Left ventricle myocardium superior (tissue), 1 donor: ENCODE results near the gene TANGO2. TPM values are rescaled to one million over a fixed set of nuclear protein-coding genes. Genes with fewer than 3 reads are reported as not detected.

Source experiments
- ATAC-seq: fragments of 200-7000 bp; cut with Tn5 transposase; one replicate; pipeline ENCODE4 v1.9.1; 2020; ENCODE audit warnings: mild to moderate bottlenecking, moderate library complexity
- DNase-seq: peaks from one replicate; pipeline ENCODE4 v3.0.0-alpha.2; 2020
- intact Hi-C: fragments of 100-400 bp; cut with micrococcal nuclease; formaldehyde crosslinking; loops from one replicate; pipeline ENCODE4 v1.11.0; 2022
- total RNA-seq: library from RNA; stranded (reverse); fragmentation: NEBNext Ultra II Directional; extraction: Animal tissue kit (Norgen Biotek cat#: 25700); gene quantifications from one replicate; pipeline ENCODE4 v1.2.1, GENCODE V29; 2021
- donor health status: DM: no; HTN: yes; CAD: no; lungs with severe emphysema.

The TANGO2 gene
- total RNA-seq, 1 donor from 2014 or later = 71.5 TPM

- ATAC-seq = no peak
- DNase-seq = peak; percentile 5
- intact Hi-C loops = no loop called here
Observed at GRCh38 chr22:19992481-19992911, 28.4 kb upstream of the TANGO2 start.

DNA sequence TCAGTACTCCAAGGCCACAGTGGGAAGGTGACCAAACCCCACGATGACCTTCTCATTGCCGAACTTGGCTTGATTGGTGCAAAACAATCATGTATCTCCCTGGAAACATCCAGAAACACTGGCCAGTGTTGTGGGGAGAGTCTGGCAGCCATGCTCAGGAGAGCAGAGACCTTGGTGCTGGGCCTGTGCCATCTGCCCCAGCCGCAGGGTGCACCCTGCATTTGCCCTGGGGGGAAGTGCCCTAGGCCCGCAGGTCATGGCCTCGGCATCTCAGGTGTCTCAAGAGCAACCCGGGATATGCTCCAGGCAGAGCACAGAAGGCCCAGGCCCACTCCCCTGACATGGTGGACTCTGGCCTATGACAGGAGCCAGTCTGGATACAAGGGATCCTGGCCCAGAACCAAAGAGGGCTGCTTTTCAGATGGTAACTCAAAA, 28.0 kb upstream of the TANGO2 start:
- ATAC-seq (peak; percentile 39), DNase-seq (peak; percentile 38)
- intact Hi-C loops = no loop called here

GRCh38 chr22:19993926-19994325, 27.0 kb upstream of the TANGO2 start:
- ATAC-seq (no peak), DNase-seq (no peak)
- intact Hi-C loops = no loop called here

DNA sequence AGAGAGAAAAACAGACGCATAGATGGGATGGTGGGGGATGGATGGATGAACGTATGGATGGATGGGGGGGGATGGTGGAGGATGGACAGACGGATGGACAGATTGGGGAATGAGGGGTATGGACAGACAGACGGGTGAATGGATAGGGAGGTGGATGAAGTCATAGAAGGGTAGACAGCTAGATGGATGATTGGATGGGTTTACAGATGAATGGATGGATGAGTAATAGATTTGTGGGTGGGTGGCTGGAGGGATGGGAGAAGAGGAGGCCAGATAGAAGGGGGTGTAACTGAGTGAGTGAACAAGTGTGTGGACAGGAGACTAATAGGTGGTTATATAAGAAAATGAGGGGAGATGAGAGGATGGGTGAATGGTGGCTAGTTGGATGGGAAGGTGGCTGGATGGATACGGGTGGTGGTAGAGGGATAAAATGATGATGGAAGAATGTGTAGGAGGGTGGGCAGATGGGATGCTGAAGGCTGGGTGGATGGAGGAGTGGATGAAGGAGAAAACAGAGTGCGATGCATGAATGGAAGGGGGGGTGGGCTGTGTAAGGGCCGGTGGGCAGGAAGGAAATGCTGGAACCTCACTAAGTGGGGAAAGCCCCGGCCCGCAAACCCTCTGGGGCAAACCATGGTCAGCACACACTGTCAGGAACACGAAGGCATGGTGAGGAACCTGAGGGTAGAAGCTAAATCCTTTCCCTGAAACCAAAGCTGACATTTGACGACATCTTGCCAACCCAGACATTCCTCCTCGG, 25.9 kb upstream of the TANGO2 start:
- no peak for ATAC-seq
- DNase-seq = peak; percentile 19
- intact Hi-C loops = no loop called here

DNA sequence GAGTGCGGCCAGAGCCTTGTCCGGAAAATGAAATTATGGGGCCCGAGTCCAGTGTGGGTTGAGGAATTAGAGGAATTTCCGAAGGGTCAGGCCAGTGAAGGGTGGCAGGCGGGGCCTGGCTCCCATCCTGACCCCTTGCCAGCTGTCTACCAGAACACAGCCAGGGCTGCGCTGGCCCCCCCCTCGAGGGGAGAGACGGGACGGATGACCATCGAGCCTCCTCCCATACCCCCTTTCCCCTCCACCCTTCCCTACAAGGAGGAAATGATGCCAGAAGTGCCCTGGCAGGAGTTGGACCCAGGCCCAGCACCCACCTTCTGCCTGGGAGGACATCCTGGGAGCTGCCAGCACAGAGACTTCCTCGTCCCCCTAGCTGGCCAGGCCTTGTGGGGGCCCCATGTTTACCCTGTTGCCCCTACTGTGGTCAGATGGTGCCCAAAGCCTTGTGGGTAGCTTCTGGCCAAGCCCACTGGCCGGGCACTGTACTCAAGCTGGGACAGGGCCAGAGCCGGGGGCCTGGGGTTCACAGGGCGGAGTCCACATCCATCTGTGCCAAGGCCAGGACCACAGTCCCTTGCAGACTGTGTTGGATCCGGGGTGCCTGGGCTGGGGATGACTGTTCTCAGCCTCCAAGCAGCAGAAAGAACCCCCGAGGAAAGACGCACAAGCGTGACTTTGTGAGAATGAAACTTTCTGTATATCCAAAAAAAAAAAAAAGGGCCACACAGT, 25.1 kb upstream of the TANGO2 start:
- no peak for ATAC-seq
- DNase-seq = peak; percentile 28
- intact Hi-C loops = no loop called here

- intact Hi-C loops = no loop called here
- ATAC-seq (no peak), DNase-seq (peak; percentile 16)
Observed at GRCh38 chr22:19996694-19997384, 24.1 kb upstream of the TANGO2 start.

GRCh38 chr22:19997561-19998231, 23.2 kb upstream of the TANGO2 start:
- ATAC-seq (no peak), DNase-seq (peak; percentile 18)
- intact Hi-C loops = no loop called here

GRCh38 chr22:19998232-19998951, 22.5 kb upstream of the TANGO2 start:
- intact Hi-C loops = no loop called here
- no peak for ATAC-seq
- peak; percentile 26 for DNase-seq

DNA sequence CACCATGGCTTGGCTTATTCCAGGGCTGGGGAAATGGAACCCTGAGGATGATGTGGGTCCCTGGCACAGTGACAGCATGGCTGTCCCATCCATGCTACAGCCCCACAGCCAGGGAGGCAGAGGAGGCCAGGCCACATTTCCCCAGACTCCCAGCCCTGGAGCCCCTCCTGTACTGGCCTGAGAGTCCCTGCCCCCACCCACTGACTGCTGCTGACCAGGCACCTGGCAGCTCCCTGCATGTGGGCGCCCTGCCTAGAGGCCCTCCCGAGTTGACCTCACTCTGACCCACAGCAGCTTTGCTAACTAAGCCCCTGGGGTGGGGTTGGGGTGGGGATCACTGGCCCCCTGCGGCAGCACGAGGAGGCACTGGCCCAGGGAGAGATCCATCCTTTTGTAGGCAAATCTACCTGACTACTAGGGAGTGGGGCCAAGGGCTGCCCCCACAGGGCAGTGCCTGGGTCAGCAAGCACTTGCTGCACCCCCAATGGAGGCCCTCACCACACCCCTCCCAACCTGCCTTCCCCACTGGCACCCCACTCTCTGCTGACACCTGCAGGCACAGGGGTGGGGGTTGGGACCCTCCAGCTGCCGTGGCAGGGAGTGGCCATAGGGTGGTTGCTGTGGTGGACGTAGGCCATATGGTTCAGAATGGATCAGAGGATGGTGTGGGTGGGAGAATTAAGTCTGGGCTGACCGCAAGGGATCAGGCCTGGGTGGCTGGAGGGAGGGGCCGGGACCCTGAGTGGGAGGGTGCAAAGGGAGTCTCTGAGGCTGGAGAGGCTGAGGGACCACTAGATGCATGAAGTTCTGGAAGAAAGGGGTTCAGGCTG, 21.7 kb upstream of the TANGO2 start:
- ATAC-seq (peak; percentile 36), DNase-seq (peak; percentile 48)
- intact Hi-C loops = no loop called here

DNA sequence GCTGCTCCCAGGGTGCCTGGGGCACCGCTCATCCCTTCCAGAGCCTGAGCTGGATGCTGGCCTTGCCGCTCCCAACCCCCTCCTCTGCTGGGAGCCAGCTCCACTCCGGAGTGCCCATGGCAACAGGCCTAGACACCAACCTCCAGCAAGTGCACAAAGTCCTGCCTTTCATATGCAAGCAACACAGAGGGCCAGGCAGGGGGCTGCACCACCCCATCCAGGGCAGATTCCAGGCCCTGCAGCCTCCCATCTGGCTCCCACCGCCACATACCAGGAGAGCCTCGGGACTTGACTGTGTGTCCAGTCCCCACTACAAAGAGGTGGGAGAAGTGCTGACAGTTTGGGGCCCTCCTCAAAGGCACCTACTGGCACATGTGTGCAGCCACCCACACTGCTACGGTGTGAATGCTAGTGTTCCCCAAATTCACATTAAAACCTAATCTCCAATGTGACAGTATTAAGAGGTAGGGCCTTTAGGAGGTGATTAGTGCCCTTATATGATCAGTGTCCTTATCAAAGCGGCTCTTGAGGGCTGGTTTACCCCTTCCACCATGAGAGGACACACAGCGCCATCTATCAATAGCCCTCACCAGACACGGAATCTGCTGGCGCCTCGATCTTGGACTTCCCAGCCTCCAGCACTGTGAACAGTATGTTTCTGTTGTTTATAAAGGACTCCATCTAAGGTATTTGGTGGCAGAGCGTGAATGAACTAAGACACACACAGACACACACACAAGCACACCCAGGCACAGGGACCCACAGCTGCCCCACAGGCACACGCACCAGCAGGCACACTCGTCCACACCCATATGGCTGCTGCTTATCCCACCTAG, 20.4 kb upstream of the TANGO2 start:
- DNase-seq (peak; percentile 79), ATAC-seq (peak; percentile 86)
- intact Hi-C loops = no loop called here

DNA sequence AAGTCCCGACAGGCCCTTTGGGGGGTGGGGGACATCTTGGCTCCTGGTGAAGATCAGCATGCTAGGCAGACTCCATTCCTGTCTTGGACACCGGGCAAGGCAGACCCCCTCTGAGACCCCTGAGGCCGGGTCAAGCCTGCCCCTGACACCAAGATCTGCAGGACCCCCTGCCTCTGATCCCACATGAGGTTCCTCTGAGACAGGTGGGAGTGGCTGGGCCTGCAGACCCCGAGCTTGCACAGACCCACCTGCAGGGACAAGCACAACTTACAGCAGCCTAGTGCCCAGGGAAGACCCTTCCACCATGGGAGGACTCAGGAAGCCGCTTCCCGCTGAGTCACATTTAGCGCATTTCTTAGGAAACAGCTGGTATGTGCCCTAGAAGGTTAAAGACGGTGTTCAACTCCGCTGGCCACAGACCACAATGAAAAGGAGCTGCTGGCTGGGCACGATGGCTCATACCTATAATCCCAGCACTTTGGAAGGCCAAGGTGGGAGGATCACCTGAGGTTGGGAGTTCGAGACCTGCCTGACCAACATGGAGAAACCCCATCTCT, 19.8 kb upstream of the TANGO2 start:
- DNase-seq (no peak), ATAC-seq (no peak)
- intact Hi-C loops = no loop called here

- ATAC-seq = peak; percentile 31
- DNase-seq = peak; percentile 30
- intact Hi-C loops = no loop called here
Observed at GRCh38 chr22:20002128-20002527, 18.8 kb upstream of the TANGO2 start.

- no peak for ATAC-seq
- intact Hi-C loops = no loop called here
- DNase-seq = no peak
Observed at GRCh38 chr22:20002636-20003035, 18.3 kb upstream of the TANGO2 start.

- intact Hi-C loops = no loop called here
- ATAC-seq = no peak
Observed at GRCh38 chr22:20003304-20003703, 17.6 kb upstream of the TANGO2 start.

GRCh38 chr22:20004464-20004863, 16.4 kb upstream of the TANGO2 start:
- intact Hi-C loops = no loop called here
- ATAC-seq = no peak

More at GRCh38 chr22:20003304-20003703, 17.6 kb upstream of the TANGO2 start:
- DNase-seq = no peak

GRCh38 chr22:20008221-20008995, 12.5 kb upstream of the TANGO2 start:
- ATAC-seq (no peak), DNase-seq (peak; percentile 21)
- intact Hi-C loops = no loop called here

More at GRCh38 chr22:20004464-20004863, 16.4 kb upstream of the TANGO2 start:
- no peak for DNase-seq
